Activated gamma-delta T cell treated with Interleukin-2 at 50 U/mL for 16 hours (primary cell): ENCODE results near the gene DPEP2NB.
"Not testable (repeated sequence)": the region's sequence is repeated elsewhere in the genome, so short reads cannot be mapped to it uniquely, and the experiment has no call there.

Experiments used
- DNase-seq: peaks from one replicate; pipeline ENCODE4 v3.0.0-alpha.2; 2020

The DPEP2NB gene

DNA sequence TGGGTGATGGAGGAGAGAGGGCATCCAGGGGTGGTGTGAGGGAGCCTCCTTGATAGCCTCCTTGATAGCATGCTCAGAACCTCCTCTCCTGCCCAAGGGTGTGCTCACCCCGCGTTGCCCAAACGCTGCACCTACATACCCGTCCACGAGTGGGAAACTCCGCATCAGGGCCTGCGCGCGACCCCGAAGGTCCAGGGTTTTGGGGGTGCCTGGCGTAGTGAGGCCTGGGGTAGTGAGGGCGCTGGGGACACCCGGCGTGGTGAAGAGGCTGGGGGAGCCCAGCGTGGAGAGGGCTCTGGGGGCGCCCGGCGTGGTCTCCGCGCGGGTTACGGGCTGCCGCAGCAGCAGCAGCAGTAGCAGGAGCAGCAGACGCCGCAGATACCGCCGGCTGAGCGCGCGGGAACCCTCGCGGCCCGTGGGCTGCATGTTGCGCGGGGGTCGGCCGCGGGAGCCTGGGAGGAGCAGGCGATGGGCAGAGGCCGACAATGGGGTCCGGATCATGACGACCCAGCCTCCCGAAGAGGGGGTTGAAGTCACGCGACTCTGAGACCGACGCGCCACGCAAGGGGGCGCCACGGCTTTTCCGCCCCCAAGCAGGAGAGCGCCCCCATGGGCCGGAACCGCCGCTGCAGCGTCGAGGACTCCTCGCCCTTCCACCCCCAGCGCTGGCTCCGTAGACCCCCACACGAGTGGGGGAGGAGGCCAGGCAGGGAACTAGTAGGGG, 35.6 kb downstream of the DPEP2NB start, which contains the start of gene DPEP3:
DPEP3 (minus strand) TSS at position 545 of the 724 bp plus-strand sequence; CDS start at position 426, 119 bp downstream.
- DNase-seq, result no peak

DNA sequence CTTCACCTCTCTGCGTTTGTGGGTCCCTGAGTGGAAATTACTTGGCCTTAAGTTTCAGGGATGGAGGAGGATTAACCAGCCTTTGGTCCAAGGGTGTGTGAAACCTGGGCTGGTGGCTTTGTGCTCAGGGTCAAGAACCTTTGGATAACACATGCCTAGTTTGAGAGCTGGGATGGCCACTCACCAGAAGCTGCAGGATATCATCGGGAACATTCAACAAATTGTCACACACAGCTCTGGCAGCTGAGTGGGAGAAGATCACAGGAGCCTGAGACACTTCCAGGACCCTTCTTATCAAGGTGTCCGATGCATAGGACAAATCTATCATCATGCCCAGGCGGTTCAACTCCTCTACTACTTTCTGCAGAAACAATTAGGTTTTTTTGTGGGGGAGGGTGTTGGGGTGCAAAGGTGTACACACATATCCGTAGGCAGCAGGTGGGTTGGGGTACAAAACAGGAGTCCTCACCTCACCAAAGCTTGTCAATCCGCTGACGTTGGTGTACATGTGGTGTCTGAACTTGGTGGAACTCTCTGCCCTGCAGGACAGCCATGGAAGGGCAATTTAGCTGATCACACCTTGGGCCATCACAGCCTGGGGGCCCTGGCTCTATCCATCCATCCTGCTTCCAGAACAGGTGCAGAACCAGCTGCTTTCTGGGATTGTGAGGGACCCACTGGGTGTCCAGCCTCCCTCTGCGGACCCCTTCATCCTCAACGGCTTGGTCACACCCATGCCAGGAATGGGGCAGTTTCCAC, 38.1 kb downstream of the DPEP2NB start:
- DNase-seq, result no peak

DNA sequence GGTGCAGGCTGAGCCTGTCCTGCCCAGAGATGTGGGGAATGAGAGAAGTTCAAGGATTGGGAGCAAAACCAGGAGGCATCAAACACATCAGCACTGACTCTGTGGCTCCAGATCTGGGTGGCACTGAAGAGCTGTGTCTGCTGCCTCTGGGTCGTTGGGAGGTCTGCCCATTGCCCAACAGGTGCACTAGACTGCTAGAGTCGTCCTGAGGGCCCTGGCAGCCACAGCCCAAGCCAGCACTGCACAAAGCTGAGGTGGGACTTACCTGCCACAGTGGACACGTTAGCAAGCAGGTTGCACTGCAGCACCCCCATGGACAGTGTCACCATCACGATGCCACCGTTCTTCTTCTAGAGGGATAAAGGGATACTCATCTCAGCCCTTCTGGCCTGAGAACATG, 38.7 kb downstream of the DPEP2NB start:
- DNase-seq, result no peak

DNA sequence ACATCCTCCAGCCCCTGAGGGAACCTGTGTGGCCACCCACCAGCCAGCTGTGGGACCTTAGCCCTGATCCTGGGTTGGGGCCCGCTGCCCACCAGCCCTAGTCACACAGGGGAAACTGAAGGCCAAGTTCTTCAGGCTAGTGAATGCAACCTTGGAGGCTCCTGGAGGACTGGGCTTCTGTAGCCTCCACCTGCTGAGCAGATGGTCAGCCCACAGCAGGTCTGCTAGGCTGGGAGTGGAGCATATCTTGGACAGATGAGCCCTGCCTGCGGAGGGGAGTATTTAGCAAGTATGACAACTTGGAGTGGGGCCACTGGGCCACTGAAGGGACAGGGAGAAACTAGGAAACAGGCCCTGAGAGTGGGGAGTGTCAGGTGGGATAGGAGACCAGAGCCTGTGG, 39.5 kb downstream of the DPEP2NB start:
- DNase-seq, result no peak

DNA sequence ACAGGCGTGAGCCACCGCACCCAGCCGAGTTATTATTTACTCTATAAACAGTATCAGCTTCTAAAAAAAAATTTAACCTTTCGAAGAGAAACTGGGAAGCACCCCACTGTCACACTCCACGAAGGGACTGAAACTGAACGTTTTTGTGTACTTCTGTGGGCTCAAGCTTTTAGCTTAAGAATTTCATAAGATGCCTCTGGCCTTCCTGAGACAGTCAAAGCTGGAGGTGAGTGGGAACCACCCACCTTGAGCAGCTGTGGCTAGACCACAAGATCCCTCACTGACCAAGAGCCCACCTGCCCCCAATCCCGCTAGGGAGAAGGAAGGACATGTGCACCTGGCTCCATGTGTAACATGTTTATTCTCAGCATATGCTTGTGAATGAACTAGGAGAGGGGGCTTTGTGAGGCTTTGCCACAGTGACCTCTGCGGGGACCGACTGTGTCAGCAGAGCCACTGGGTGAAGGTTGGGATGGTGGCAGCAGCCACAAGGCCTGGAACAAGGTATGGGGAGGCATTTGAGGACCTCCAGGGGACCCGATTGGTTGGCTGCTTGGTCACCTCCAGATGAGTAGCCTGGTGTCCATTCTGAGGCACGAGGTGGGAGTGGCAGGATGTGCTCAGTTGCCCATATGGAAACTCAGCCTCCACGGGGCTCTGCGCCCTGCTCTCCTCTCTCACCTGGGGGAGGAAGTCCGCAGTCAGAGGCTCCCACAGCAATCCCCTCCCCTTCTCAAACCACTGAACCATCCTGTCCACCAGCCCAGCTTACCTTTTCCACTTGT, 40.2 kb downstream of the DPEP2NB start:
- DNase-seq, result no peak

DNA sequence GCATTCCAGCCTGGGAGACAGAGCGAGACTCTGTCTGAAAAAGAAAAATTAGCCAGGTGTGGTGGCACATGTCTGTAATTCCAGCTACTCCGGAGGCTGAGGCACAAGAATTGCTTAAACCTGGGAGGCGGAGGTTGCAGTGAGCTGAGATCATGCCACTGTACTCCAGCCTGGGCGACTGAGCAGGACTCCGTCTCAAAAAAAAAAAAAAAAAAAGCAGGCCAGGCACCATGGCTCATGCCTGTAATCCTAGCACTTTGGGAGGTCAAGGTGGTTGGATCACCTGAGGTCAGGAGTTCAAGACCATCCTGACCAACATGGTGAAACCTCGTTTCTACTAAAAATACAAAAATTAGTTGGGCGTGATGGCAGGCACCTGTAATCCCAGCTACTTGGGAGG, 43.4 kb downstream of the DPEP2NB start:
- DNase-seq, result not testable (repeated sequence)

DNA sequence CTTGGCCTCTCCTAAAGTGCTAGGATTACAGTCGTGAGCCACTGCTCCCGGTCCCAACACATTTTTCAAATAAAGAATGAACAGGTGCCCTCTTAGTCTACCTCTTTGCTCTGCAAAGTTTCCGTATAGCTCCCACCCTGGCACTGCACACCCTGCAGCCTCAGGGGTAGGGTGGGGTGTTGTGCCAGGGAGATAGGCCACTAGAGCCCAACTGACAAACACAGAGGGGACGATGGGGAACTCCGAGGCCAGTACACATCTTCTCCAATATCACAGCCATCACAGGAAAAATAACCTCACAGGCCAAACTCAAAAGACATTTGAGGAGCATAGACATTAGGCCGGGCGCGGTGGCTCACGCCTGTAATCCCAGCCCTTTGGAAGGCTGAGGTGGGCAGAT, 44.6 kb downstream of the DPEP2NB start:
- DNase-seq, result no peak

DNA sequence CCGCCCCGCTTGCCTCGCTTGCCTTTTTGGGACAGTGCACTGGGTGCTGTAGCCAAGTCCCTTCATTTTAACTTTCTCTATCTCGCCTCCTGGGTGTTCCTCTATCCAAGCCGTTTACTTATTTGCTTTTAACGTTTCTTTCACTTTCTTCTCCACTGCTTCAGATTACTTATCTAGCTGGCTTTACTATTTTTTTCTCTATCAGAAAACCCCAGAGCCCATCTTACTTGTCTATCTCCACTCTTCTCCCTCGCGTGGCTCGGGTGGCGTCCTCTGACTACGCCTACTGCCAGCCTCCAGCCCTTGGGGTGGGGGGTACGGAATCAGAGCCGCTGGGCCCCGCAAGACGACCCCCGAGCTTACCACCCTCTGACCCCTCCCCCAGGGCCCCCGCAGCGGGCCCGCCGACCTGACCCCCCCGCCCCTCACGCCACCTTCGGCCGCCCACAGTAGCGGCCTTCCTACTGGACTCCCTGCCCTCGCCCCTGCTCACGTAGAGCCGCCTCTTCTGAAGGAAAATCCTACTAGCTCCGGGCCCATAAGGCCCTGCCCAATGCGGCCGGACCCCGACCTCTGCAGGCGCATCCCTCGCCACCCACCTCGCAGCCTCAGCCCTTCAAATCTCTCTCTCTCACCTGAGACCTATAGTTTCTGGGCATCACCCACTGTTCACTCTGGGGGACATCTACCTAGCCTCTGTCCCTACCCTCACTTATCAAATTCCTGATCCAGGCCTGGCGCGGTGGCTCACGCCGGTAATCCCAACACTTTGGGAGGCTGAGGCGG, 46.3 kb downstream of the DPEP2NB start:
- DNase-seq, result no peak

DNA sequence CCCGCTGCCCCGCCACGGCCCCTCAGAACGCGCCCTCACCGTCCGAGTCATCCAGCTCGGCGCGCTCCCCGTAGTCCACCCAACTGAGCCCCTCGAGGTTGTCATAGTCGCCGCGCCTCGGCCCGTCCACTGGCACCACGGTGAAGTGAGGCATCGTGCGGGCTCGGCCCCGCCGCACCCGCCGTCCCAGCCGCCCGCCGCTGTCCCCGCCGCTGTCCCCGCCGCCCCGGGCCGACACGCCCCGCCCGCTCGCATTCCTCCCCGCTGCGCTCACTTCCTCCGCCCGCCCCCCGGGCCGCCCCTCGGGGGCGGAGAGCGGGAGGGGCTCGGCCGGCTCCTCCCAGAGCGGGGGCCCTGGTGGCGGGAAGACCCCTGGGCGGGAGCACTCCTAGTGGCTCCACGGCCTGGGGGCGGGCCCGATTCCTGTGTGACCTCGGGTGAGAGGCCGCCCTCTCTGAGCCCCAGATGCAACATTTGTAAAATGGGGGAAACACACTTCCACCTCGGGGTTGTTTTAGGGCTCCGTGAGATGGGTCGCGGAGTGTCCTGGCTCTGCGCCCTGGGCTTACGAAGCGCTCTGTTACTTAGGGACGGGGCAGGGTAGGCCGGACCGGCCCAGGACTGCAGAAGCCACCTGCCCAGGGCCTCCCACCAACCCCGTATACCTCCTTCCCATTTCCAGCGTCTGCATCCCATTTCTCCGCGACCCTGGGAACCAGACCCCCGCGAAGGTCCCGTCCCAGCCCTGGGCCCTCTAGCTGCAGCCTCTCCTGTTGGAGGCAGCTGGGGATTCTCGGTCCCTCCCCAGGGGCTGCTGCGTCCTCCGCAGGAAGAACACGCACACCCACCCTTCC, 47.1 kb downstream of the DPEP2NB start, which contains the start of gene SLC12A4:
SLC12A4 (minus strand) TSS at position 238 of the 854 bp plus-strand sequence; CDS start at position 154, 84 bp downstream.
- DNase-seq, result peak; percentile 79

DNA sequence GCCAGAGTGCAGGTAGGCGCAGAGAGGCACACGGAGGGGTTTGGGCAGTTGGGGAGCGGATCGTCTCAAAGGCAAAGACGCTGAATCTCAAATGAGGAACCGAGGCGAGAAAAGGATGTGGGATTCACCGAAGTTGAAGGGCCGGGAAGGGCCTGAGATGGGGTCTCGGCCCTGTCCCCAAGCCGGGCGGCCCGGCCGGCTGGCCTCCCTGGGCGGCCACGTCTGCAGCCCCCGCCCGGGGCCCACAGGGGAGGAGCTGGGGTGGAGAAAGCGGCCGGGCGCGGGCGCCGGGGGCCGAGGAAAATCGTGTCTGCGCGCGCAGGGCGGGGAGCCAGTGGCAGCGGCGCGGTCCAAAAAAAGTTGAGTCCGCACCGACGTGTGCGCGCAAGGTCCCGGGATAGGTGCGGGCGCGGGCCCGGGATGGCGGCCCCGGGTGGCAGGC, 47.7 kb downstream of the DPEP2NB start:
- no peak for DNase-seq

DNA sequence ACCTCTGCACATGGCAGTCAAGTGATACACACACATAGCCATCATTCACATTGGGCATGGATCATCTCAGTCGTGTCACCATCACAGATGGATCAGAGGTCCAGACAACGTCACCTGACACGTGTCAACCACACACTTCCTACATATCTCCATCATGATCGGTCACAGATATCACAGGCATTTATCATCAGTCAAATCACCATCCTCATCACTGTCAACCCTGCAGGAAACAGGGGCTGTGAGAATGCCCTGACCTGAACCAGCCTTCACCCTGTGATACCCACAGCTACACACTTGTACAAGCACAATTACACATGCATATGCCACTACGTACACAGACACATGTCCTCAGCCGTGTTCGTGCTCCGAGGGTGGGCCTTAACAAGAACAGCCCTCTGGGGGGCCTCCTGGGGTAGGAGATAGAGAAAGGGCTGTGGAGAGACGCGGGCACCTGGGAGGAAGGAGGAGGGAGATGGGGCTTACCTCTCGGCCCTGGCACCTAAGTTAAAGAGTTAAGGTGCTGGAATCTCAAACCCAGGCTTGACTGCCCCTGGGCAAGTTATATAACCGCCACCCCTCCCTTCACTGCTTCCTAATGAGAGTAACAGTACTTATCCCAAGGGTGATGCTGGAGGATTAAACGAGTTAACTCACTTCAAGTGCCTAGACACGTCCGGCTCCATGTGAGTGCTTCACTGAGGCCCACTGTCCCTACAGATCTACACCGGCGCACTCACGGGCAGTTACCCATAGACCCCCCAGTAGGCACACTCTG, 48.3 kb downstream of the DPEP2NB start:
- DNase-seq, result no peak

DNA sequence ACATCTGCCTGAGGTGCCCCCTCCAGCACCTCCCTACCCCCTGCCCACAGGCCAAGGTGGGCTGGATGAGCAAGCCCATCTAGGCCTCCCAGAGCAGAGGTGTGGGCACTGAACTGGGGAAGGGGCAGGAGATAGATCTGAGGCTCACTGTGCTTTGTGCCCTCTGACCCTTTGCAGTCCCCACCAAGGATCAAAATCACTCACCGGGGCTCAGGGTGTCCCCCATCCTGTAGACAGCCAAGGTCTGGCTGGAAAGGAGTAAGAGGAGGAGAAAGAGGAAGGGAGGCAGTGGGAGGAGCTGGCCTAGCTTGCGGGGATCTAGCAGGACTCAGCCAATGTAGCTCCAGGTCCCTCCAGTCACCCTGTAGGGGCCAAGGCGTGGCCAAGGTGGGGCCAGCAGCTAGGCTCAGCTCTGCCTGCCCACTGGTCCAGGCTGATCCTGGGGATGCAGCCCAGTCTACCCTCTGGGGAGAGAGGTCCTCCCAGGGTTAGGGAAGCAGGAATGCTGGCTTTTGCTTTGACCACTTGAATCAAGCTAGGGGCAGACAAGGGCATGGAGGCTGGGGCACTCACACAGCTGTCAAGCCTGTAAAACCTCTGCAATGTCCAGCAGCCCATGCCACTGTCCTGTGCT, 49.0 kb downstream of the DPEP2NB start:
- DNase-seq, result no peak

DNA sequence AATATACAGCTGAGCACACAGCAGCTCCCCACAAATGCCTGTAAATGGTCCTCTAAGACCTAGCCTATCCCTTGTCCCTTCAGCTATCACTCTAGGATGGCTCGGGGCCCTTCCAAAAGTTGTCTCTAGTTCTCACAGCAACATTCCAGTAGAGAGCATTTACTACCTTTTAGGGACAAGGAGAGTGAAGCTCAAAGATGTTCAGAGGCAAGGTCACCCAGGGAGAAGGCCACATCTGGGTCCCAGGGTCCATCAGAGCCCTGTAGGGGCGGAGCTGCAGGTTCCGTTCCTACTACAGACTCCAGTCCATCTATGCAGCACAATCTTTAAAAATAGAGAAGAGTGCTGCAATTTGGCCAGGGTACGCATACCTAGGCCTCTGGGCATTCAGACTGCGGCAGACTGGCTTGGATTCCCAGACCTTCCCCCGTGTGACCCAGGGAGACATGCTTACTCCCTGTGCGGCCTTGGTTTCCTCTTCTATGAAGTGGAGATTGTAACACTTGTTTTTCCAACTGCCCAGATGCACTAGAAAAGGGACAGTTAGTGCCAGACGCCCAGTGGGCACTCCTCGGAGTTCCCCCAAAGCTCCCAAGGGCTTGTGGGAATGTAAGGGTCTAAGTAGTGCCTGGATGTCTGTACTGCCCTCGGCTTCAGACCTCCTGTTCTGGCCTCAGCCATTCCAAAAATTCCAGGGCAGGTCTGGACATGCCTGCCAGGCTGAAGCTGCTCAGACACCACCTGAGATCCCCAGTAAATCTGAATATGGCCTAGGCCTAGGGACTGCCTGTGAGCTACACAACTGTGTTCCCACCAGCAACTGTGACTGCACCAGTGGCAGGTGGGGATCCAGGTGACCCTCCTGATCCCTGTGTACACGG, 49.8 kb downstream of the DPEP2NB start:
- DNase-seq, result no peak

DNA sequence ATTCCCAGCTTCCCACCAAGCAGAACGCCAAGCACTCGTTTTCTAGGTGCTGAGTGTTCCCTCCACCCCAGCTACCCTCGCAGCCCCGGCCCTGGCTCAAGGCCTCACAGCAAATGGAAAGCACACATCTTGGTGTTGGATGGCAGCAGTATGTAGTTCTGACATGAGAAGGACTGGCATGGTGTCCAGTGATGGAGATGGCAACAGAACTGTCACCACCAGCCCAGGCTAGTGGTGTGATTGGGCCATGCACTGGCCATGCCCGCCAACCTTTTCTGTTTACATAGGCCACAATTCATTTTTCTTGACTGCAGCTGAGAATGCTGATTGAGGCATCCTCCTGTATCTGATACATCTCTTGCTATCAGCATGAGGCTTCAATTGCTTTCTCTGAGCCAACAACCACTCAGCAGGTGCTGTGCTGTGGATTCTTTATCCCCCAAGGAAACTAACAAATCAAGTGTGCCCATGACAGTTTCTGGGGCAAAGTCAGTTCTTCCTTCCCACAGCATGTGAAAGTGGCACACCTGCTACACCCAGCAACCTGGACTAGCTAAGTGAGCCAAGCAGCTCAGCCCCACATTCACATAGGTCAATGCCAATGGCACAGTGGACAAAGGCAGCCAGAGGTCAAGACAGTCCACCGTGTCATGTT, 51.1 kb downstream of the DPEP2NB start:
- no peak for DNase-seq

DNA sequence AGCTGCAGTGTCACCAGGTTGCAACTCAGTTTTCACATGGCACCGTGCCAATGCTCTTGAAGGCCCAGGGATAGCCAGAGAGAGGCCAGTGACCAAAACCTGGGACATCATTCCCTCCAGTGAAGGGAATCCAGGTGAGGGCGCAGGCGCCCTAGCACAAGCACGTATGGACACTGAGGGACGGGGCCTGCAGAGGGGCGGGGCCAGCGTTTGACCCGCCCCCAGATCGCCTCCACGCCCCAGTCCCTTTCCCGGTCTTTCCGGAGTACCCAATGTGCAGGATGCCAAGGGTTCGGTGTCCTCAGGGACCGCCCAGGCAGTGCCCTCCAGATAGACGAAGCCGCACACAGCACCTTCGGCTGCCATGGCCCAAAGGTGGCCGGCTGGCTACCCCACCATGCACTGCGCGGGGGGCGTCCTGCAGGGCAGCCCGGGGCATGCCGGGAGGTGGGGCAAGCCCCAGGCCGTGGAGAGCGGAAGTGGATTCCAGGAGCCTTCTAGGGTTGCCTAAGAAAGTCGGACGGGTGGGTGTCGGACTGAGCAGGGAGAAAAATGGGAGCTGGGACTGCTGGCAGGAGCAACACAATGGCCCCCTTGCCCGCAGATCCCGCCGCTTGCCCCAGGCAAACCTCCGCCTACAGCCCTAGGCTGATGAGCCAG, 51.9 kb downstream of the DPEP2NB start:
- no peak for DNase-seq
